NCI-H774 (cell line): ENCODE data around the gene IGFBP5.

ENCODE experiments used
- DNase-seq: peaks from one replicate; lab custom pipeline; 2025; lab: John Stamatoyannopoulos, UW

IGFBP5 gene, protein sequence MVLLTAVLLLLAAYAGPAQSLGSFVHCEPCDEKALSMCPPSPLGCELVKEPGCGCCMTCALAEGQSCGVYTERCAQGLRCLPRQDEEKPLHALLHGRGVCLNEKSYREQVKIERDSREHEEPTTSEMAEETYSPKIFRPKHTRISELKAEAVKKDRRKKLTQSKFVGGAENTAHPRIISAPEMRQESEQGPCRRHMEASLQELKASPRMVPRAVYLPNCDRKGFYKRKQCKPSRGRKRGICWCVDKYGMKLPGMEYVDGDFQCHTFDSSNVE

DNA sequence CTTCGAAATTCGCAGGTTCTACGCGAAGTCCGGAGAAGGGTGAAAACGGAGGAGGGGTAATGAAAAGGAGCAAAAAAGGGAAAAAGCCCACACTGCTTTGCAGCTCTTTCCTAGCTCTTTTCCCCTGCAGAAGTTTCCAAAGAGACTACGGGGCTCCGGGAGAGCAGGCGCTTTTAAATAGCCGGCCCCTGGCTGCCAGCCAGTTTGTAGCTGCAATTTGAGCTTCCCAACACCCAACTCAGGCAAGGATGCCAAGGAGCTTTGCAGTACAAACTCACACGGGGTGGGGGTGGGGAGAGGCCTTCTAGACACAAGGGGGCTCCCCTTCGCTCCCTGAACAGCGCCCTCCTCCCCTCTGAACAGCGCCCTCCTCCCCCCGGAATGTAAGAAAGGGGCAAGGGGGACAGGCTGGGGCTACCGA lies at the start of gene IGFBP5:
Gene IGFBP5 (minus strand): TSS at position 149 of the 421 bp plus-strand sequence. CDS start 774 bp downstream, outside the sequence.
- peak; percentile 69 for DNase-seq

DNA sequence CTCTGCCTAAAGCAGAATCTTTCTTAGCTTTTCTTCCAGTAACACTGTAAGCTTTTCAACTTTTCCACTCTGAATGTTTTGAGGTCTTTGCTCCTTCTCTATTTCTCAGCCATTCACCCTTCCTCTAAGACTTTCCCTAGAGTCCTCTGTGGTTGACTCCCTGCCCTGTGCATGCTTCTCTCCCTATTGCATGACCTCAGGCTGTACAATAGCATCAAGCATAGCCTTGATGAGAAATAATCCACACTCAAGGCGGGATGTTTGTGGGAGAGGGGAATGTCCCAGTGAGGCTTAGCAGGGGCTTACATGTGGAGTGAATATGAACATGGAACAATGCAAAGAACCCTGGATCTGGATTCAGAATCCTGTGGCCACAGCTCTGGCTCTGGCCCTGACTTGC lies 48.4 kb upstream of the IGFBP5 start:
- no peak for DNase-seq

DNA sequence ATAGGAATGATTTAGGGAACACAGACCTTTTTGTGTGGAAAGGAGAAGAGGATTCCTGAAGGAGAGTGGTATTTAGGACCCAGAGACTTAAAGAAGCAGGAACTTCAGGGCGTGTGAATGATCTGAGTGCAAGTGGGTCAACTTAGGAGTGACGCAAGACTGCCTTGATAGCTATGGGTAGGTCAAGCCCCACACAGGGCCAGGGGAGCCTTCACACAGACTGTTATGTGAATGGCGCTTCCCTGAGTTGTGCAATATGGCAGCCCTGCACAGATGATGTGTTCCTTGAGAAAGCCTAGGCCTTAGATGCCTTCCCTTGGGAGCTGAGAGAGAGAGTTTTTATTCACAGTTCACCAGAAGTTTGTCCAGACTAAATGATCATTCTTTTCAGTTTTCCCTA lies 47.1 kb upstream of the IGFBP5 start:
- DNase-seq, result no peak

DNA sequence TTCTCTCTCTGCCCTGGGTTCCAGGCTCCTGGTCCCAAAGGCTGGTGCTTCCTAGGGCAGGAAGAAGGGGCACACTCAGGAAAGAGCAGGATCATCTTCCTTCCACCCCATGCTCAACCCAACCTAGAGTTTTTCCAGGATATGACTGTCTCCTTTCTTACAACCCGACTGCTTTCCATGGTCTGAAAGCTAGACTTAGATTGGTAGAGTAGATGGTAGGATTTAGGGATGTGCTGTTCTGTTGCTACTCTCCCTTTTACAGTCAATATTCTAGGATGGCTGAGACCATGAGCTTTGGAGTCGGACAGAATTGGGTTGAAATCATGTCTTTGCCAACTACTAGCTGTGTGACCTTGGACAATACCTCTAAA lies 45.9 kb upstream of the IGFBP5 start:
- DNase-seq, result no peak

DNA sequence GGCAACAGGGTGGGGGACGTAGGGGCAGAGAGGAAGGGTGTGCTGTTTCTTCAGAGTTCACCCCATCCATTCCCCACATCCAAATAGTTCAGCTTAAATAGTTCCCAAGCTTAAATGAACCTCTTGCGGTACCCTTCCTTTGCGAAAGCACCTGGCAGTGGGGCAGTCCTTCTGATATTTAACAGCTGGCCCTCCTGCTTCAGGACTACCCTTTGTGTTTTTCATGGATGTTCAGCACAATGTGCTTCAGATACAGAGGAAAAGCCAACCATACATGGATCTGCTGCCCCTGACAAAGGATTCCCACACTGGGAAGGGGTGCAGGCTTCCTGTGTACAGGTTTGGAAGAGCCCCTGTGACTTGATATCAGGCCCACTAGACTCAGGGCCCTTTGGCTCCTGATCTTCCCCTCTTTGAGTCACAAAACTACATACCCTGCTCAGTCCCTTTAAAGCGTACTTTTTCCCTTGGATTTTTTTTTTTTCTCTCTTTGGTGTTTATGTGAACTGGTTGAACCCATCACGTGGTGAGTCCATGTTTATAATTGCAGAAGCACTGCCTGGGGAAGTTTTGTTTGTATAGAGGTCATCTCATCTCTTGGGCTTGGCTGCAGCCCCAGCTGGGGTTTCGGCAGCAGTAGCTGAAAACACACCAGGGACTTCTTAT lies 45.3 kb upstream of the IGFBP5 start:
- no peak for DNase-seq

DNA sequence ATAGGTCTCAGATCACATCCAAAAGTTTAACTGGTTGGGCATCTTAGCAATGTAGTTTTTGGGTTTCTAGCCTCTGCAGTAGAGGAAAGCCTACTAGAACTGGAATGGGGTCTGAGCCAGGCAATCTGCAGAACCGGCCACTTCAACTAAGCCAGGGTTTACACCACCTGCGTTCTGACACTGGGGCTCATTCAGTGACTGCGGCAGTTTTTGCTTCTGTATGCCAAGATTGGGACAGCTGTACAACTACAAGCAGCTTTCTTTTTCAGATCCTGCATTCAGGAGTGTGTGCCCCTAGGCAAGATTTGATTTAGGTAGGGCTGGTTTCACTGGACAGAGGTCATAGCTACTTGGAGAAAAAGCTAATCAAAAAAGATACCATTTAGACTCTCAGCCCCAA lies 43.7 kb upstream of the IGFBP5 start:
- peak; percentile 77 for DNase-seq

DNA sequence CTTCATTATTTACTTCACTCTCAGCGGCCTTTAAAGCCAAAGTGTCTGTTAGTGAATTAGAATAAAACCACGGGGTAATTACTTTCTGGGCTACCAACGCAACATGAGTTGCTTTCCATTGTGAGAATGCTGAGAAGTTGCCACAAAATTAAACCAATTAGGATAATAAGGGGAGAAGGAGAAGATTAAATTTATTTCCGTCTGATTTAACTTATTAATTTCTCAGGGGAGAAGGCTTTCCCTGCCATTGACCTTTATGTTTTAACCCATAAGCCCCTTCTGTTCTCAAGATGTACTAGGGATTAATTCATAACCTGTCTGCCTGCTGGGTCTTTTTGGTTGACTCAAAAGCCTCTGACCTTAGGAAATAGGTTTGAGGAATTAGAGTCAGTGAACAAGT lies 42.3 kb upstream of the IGFBP5 start:
- no peak for DNase-seq

DNA sequence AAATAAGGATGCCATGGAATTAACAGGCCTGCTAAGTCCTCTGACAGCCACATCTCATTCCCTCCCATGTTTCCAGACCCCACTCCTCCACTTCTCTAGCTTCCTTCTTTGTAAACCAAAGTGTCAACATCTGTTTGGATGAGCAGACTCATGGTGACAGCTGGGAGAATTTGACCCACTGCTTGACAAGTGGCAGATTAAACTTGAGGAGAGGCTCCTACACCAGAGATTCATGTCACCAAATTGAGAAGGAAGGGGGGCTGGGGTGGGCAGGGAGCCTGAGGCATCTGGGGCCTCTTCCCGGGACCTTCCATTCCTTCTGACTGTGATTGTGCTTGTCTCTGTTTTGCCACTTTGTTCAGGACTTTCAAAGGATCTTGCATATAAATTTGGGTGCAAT lies 41.0 kb upstream of the IGFBP5 start:
- no peak for DNase-seq

DNA sequence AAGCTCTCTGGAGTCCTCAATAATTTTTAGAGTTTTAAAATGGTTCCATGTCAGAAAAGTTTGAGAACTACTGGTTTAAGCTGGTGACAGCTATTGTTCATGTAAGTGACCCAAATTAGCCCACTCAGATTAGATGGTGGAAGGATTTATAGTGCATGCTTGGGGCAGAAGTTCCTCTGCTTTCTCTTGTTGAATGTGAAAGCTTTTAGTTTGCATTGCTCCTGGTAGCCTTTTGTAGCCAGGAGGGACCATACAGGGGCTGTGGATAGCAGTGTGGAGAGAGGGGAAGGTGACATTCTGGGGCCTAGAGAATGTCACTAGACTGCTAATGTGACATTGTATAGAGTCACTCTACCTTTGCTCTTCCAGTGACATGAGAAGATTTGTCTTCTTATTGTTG lies 40.3 kb upstream of the IGFBP5 start:
- no peak for DNase-seq

DNA sequence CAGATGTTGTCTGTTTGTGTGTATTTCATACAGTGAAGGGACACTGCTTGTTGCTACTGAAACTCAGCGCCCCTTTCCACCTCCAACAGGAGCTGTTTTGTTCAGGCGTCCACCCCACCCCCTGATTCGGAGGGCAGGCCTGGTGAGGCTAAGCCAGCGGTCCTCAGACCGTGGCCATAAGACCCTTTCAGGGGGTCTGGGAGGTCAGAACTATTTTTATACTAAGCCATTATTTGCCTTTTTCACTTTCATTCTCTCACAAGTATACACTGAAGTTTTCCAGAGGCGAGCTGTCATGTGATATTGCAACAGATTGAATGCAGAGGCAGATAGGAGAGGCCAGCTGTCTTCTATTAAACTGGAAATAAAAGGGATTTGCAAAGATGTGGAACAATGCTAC lies 39.7 kb upstream of the IGFBP5 start:
- DNase-seq, result no peak

DNA sequence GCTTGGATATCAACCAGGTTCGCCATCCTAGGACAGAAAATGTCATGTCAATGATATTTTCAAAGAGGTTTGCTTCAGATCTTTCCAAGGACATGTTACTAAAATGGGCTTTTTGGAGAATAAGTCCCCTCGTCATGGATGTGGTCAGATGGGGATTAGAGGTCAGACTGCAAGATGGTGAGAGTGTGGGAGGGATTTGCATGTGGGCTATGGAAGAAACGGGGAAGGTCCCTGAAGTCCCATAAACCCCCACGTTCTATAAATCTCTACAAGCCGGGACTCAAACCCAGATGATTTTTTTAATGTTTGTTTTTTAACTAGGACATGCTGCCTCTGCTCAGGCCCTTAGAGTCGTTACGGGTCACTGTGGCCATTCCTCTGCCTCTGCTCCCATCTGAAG lies 37.7 kb upstream of the IGFBP5 start:
- DNase-seq, result no peak

DNA sequence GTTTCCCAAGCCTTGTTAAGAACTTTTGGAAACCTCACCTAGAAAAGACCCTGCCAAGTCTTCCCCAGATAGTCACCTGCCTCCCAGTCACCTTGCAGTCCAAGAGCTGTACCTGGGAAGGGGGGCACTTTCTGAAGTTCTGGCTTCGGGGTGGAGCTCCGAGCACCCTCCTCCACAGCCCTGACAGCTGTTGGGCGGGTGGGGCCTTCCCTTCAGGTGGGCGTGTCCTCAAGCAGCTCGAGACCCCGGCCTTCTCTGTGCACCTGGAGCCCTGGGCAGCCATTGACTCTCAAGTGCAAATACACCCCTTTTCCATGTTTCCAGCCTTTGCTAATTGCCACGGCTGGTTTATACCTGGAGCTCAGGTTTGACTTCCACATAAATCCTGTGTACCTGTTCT lies 37.0 kb upstream of the IGFBP5 start:
- DNase-seq, result peak; percentile 10

DNA sequence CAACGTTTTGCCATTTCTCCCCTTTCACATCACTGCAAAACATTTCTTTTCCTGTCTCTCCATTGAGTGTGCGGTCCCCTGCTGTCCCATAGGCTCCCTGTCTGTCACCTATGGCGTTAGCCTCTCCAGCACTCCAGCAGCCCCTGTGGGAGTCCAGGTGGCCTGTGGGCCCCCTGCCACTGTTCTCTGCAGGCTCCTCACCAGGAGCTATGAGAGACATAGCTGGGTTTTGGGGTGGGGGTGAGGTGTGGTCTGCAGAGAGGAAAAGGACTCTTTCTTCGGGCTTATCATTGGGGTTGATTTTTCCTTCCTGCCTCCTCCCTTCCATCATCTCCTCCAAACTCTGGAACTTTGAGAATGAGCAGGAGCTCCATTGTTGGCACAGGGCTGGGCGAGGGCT lies 36.1 kb upstream of the IGFBP5 start:
- no peak for DNase-seq

DNA sequence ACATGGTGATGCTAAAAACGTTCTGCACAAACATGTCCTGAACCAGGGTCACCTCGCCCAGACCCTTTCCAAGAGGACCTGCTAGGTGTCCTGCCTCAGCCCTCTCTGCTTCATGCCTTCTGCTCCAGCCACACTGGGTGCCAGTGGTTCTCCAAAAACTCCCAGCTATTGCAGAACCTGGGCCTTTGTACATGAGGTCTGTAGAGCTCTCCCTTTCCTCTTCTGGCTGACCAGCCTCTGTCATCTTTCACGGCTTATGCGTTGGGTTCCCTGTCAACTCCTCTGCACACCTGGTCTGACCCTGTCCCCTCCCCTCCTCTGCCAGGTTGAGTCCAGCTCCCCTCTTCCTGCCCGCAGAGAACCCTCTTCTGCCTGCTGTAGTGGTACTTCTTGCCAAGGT lies 35.5 kb upstream of the IGFBP5 start:
- no peak for DNase-seq

DNA sequence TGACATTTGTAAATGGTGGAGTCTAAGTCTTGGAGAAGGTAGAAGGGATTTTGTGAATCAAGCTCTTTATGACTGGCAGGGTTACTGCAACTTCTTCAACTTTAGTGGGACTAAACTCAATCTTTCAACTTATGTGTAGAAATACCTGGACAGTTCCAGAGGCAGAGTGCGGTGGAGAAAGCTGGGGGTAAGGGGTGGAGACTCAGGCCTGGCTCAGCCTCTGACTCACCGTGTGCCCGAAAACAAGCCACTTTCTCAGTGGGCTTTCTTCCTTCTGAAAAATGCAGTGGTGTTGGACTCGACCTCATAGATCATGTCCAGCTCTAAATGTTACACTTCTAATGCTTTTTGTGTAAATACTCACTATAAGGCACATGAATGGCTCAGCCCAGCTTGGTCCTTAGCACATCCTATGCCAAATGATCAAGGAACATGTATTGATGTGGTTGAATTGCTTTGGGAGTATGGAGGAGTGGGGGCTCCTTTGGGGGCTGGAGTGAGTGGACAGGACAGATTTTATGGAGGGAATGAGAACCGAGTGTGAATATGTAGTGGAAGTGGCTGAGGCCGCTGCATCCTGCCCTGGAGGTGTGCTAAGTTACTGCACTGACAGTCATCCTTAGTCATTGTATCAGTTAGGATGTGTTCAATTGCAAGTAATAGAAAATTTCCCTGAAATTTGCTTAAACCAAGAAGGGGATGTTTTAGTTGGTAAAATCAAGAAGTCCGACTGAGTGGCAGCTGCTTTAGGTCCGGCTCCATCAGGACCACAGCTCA lies 32.2 kb upstream of the IGFBP5 start:
- DNase-seq, result no peak

DNA sequence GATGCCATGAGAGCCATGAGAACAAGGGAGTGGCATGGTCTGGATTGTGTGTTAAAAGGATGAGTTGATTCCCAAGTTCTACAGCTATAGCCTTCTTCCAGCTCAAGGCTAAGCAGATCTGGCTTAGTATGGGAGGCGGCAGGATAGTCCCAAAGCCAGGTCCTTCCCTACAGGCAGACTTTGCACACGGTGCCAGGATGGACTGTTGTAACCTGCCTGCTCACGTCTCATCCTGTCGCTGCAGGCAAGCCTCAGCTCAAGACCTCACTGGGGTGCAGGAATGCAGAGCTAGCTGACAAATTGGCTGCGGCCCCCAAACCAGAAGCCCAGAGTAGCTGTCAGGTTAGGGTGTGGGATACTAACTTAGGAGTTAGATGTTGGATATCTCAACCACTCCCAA lies 28.8 kb upstream of the IGFBP5 start:
- no peak for DNase-seq

DNA sequence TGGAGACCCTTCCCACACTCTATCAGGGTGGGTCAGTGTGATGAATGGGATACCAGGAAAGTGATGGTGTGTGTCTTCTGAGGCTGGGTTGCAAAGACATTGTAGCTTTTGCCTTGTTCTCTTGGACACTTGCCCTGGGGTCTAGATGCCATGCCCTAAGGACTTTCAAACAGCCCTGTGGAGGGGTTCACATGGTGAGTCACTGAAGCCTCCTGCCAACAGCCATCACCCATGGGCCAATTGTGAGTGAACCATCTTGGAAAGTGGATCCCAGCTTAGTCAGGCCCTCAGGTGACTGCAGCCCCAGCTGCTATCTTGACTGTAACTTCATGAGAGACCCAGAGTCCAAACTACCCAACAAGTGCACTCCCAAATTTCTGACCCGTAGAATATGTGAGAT lies 25.8 kb upstream of the IGFBP5 start:
- no peak for DNase-seq

DNA sequence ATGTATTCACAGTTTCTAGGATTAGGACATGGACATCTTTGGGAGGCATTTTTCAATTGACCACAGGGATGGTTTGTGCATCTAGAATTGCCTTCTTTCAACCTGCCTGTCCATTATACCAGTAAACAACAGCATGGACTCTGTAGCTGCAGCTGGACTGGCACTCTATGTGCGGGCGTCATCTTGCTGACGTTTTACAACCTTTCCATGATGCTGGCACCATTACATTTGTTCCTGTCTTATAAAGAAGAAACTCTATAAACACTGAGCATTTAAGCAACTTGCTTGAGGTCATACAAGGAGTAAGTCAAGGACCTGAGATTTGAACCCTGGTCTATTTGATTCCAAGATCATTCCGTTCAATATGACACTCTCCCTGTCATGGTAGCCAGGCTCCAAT lies 25.4 kb upstream of the IGFBP5 start:
- no peak for DNase-seq

DNA sequence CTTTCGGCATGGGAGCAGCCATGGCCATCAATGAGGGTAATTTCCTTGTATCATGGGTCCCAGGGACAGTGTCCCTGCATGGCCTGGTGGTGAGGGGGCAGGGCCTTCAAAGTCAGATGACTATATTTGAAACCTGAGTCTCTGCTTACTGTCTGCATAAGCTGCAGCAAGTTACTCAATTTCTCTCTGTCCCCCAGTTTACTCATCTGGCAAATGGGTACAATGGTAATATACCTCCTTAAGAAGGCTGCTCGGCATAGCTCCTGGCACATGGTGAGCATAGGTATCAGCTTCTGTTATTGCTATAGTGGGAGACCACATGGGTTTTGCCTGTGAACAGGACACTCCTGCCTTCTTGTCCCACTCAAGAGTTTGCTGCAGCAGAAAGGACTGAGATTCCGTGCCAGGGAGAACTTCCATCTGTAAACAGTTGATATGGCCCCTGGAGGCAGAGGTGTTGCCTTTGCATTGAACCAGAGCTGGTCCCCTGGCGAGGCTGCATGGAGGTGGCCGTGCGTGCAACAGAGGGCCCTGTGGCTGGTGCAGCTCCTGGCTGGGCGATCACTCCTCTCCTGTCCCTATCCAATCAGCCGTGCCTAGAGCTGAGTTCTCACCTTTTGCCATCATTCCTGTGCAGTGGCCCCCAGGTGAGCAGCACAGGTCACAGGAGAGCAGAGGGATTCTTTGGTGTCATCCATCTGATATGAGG lies 22.7 kb upstream of the IGFBP5 start:
- no peak for DNase-seq

DNA sequence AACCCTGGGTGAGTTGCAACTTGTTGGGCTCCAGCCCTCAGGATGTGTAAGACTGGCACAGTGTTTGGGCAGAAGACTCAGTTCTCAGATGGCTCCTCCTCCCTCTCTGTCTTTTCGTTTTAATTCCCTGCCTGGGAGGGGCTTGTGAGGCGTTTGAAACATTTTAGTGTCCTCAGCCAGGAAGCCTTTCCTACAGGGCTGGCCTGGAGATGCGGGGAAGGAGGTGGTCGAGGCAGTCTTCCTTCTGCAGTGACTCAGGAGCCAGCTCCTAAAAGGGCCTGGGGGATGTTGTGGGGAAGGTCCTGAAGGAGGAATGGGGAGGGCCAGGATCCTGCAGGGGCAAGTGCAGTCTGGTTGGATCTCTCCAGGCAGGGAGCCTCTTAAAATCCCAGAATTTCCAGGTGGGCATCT lies 22.1 kb upstream of the IGFBP5 start:
- DNase-seq, result no peak

DNA sequence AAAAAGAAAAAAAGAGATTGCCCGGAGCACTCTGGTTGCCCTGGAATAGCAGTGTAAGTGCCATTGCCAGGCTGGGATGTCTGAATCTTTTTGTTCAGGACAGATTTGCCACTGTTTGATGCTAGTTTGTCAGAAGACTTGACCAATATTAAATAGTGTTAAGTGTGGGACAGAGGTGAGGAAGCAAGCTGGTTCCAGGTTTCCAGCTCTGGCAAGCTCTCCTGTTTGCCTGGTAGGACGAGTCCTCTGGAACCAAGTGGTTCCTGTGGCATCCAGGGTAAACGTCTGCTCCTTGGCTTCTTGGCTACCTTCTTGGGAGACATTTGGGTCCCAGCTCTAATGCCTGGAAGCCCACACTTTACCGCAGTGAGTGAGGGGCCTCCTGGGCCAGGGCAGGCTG lies 20.8 kb upstream of the IGFBP5 start:
- no peak for DNase-seq

DNA sequence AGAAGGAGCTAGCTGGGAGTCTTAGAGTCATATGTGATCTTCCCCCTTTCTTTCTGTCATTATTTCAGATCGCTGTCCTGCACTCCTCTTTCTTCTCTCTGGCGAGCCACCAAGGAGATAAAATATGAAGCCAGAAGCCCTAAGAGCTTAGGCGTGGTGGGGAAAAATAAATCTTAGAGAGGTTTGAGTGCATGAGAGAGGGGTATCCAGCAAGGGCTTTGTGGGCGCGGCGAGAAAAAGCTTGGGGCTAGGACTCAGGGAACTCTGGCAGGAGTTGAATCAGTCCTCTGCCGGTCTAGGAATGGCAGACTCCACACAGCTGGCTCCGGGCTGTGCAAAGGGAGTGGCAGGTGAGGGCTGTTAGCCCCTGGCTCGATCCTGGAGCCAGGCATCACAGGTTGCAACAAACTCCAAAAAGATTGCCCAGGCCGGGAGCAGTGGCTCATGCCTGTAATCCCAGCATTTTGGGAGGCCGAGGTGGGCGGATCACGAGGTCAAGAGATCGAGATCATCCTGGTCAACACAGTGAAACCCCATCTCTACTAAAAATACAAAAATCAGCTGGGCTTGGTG lies 20.1 kb upstream of the IGFBP5 start:
- DNase-seq, result no peak
